HepG2 (cell line): Measurements from ENCODE around the gene DHX34. TPM values are rescaled to one million over a fixed set of nuclear protein-coding genes. Genes with fewer than 3 reads are reported as not detected.

ENCODE experiments used
- ARID2 ChIP-seq: sonication (generic); formaldehyde crosslinking; IDR thresholded peaks from 2 replicates; pipeline ENCODE4 v1.8.1; 2022; ENCODE audit warnings: mild to moderate bottlenecking, missing genetic modification reagents, borderline replicate concordance
- ATF1 ChIP-seq: IDR thresholded peaks from 2 replicates; pipeline ENCODE4 v1.6.1; 2016; ENCODE audit warnings: mild to moderate bottlenecking, control low read depth
- CENPBD1 ChIP-seq: sonication (generic); formaldehyde crosslinking; IDR thresholded peaks from 2 replicates; pipeline ENCODE4 v1.8.0; 2022; ENCODE audit warnings: missing genetic modification reagents, low read depth, mild to moderate bottlenecking, borderline replicate concordance
- DNMT1 ChIP-seq: sonication (generic); formaldehyde crosslinking; IDR thresholded peaks from 2 replicates; pipeline ENCODE4 v1.5.1; 2020; ENCODE audit warnings: mild to moderate bottlenecking, missing genetic modification reagents
- HMG20A ChIP-seq: IDR thresholded peaks from 2 replicates; pipeline ENCODE4 v1.6.1; 2016; ENCODE audit warnings: borderline replicate concordance
- KAT8 ChIP-seq: IDR thresholded peaks from 2 replicates; pipeline ENCODE4 v1.6.1; 2016; ENCODE audit warnings: missing genetic modification reagents, missing compliant biosample characterization
- MAZ ChIP-seq, 2 experiments: sonication (generic) in 1 of 2; formaldehyde crosslinking in 1 of 2; IDR thresholded peaks; 2 replicates each; pipeline versions ENCODE4 v1.5.0 to v1.6.1; 2012 to 2020; ENCODE audit warnings: low read depth in 2 of 2, mild to moderate bottlenecking in 2 of 2, borderline replicate concordance in 1 of 2, improper control_type of control experiment in 1 of 2, low read length in 1 of 2, missing genetic modification reagents in 1 of 2, moderate library complexity in 1 of 2
- ONECUT2 ChIP-seq: sonication (generic); formaldehyde crosslinking; IDR thresholded peaks from 2 replicates; pipeline ENCODE4 v1.4.0; 2020; ENCODE audit warnings: missing genetic modification reagents
- SAFB2 ChIP-seq: sonication (generic); formaldehyde crosslinking; IDR thresholded peaks from 2 replicates; pipeline ENCODE4 v1.5.1; 2020; ENCODE audit warnings: missing genetic modification reagents, low read depth, mild to moderate bottlenecking, borderline replicate concordance
- SNAPC4 ChIP-seq: sonication (generic); formaldehyde crosslinking; IDR thresholded peaks from 2 replicates; pipeline ENCODE4 v1.4.0; 2020; ENCODE audit warnings: mild to moderate bottlenecking, missing genetic modification reagents
- SSRP1 ChIP-seq: IDR thresholded peaks from 2 replicates; pipeline ENCODE4 v1.6.1; 2016; ENCODE audit warnings: control low read depth
- STAT5B ChIP-seq: sonication (generic); formaldehyde crosslinking; IDR thresholded peaks from 2 replicates; pipeline ENCODE4 v1.4.0; 2020; ENCODE audit warnings: missing genetic modification reagents
- TCF7 ChIP-seq: sonication (generic); IDR thresholded peaks from 2 replicates; pipeline ENCODE4 v1.6.1; 2016; ENCODE audit warnings: antibody characterized with exemption, low read depth
- YEATS2 ChIP-seq: sonication (generic); formaldehyde crosslinking; IDR thresholded peaks from 2 replicates; pipeline ENCODE4 v1.4.0; 2020; ENCODE audit warnings: missing genetic modification reagents, borderline replicate concordance
- ZNF318 ChIP-seq: sonication (generic); formaldehyde crosslinking; IDR thresholded peaks from 2 replicates; pipeline ENCODE4 v1.4.0; 2020; ENCODE audit warnings: mild to moderate bottlenecking, missing genetic modification reagents
- ZNF350 ChIP-seq: sonication (generic); formaldehyde crosslinking; IDR thresholded peaks from 2 replicates; pipeline ENCODE4 v1.4.0; 2020; ENCODE audit warnings: mild to moderate bottlenecking, low read depth, missing genetic modification reagents, borderline replicate concordance
- ZNF572 ChIP-seq: sonication (generic); formaldehyde crosslinking; IDR thresholded peaks from 2 replicates; pipeline ENCODE4 v1.5.1; 2020; ENCODE audit warnings: mild to moderate bottlenecking, missing genetic modification reagents
- polyA plus RNA-seq, 8 experiments: library from polyadenylated mRNA; depleted of rRNA in 3 of 8; stranded (reverse) in 7 of 8; unstranded in 1 of 8; fragments of >200 nt; fragmentation: Illumina TruSeq in 4 of 8; extraction: Trizol in 4 of 8; gene quantifications; 2 replicates each; pipeline versions ENCODE4 v1.2.1 to v1.2.3, GENCODE V29; 2011 to 2016; ENCODE audit warnings: low read depth in 4 of 8, missing spikeins in 1 of 8, mixed read lengths in 1 of 8; ENCODE audit not compliant: insufficient read depth in 1 of 8
- total RNA-seq, 5 experiments: library from RNA; depleted of rRNA; stranded (reverse); fragments of >200 nt; fragmentation: Illumina TruSeq; extraction: Trizol; gene quantifications; 2 replicates each; pipeline ENCODE4 v1.2.3, GENCODE V29; 2016; ENCODE audit warnings: low read depth in 1 of 5

The DHX34 gene
- total and polyA plus RNA-seq, 2 of the 13 experiments (the other 11 are each of a cell fraction or from before 2014, with no cell fraction given): 9.2 to 12.0 TPM

GRCh38 chr19:47353307-47353712 is 4.2 kb downstream of the DHX34 start (continued):
- TF ChIP-seq MAZ (IDR thresholded peaks at IDR 0.05; ENCODE audit: borderline replicate concordance, low read depth, low read length) (0 out of 2 replicates have a peak, but pooled peaks have one; percentile 40), MAZ (CRISPR knock-in tag; IDR thresholded peaks at IDR 0.05; ENCODE audit: low read depth) (peak; percentile 62; the same call in 1 of the 2 replicates), KAT8 (peak; percentile 57), ATF1 (CRISPR knock-in tag) (no peak), SNAPC4 (no peak), HMG20A (peak; percentile 22; the same call in 1 of the 2 replicates), TCF7 (no peak), ARID2 (CRISPR knock-in tag) (no peak), YEATS2 (CRISPR knock-in tag) (no peak), STAT5B (no peak), CENPBD1 (CRISPR knock-in tag) (no peak), DNMT1 (CRISPR knock-in tag) (peak; percentile 80; the same call in 1 of the 2 replicates), SAFB2 (peak; percentile 52; the same call in 1 of the 2 replicates), ZNF318 (CRISPR knock-in tag) (no peak), ZNF572 (CRISPR knock-in tag) (0 out of 2 replicates have a peak, but pooled peaks have one; percentile 64), ZNF350 (CRISPR knock-in tag) (peak; percentile 63; the same call in 1 of the 2 replicates), SSRP1 (CRISPR knock-in tag) (no peak), ONECUT2 (no peak)
